GM12874 (cell line): ENCODE results near the gene CD151.
A peak's percentile ranks its signal among the peaks of the same experiment; 100 is the strongest.

Source experiments
- CTCF ChIP-seq: IDR thresholded peaks from 2 replicates; pipeline ENCODE4 v1.5.1; 2011; ENCODE audit warnings: low read depth, mild to moderate bottlenecking, control low read depth, low read length, moderate library complexity; ENCODE audit not compliant: insufficient read depth

The CD151 gene

GRCh38 chr11:842370-843002, 9.7 kb downstream of the CD151 start, which contains the start of the genes POLR2L and TSPAN4:
TSS of gene POLR2L (minus strand) at chr11:842529. CDS start at chr11:842508, 21 bp downstream.
TSS of gene TSPAN4 (plus strand) at chr11:842852. CDS start at chr11:850305, 7,453 bp downstream.
- no peak for TF ChIP-seq CTCF

- TF ChIP-seq CTCF, result peak; percentile 38
These were observed 10.5 kb downstream of the CD151 start for GRCh38 chr11:843086-843734.

GRCh38 chr11:843818-844692, 11.3 kb downstream of the CD151 start:
- TF ChIP-seq CTCF, result peak; percentile 10; the same call in 1 of the 2 replicates

GRCh38 chr11:844693-845644, 12.2 kb downstream of the CD151 start:
- TF ChIP-seq CTCF, result no peak

- TF ChIP-seq CTCF, result no peak
These were observed 13.2 kb downstream of the CD151 start for GRCh38 chr11:845872-846495.

GRCh38 chr11:846496-847098, 13.8 kb downstream of the CD151 start:
- TF ChIP-seq CTCF, result no peak
